Activated T-cell treated with anti-CD3 and anti-CD28 coated beads, Interleukin-2, amount 50 U/mL, for 48 hours (primary cell): ENCODE data around the gene SMAD3.

ENCODE experiments used
- DNase-seq, 2 experiments: peaks; one replicate each; pipeline ENCODE4 v3.0.0-alpha.2; 2020

The SMAD3 gene

GRCh38 chr15:67036775-67037555, 28.4 kb upstream of the SMAD3 start:
- DNase-seq: no peak

- no peak for DNase-seq
Measured at GRCh38 chr15:67037694-67038093, 27.7 kb upstream of the SMAD3 start.

GRCh38 chr15:67038736-67039135, 26.7 kb upstream of the SMAD3 start:
- DNase-seq: no peak

GRCh38 chr15:67039384-67040075, 25.9 kb upstream of the SMAD3 start:
- DNase-seq: no peak

GRCh38 chr15:67040277-67040676, 25.1 kb upstream of the SMAD3 start:
- DNase-seq: no peak

- no peak for DNase-seq
Measured at GRCh38 chr15:67042551-67043142, 22.8 kb upstream of the SMAD3 start.

- no peak for DNase-seq
Measured at GRCh38 chr15:67043939-67044771, 21.2 kb upstream of the SMAD3 start.

GRCh38 chr15:67047149-67047661, 18.2 kb upstream of the SMAD3 start:
- no peak for DNase-seq

GRCh38 chr15:67048281-67049279, 16.8 kb upstream of the SMAD3 start:
- DNase-seq: no peak

GRCh38 chr15:67049351-67050044, 15.9 kb upstream of the SMAD3 start:
- no peak for DNase-seq

GRCh38 chr15:67050062-67050461, 15.3 kb upstream of the SMAD3 start:
- no peak for DNase-seq

GRCh38 chr15:67050522-67051087, 14.8 kb upstream of the SMAD3 start:
- DNase-seq: no peak

- DNase-seq: no peak
Measured at GRCh38 chr15:67051088-67052045, 14.0 kb upstream of the SMAD3 start.

GRCh38 chr15:67054676-67055075, 10.7 kb upstream of the SMAD3 start:
- DNase-seq: no peak

GRCh38 chr15:67059127-67059553, 6.3 kb upstream of the SMAD3 start:
- no peak for DNase-seq

GRCh38 chr15:67061811-67062368, 3.5 kb upstream of the SMAD3 start:
- no peak for DNase-seq

- no peak for DNase-seq
Measured at GRCh38 chr15:67062369-67062985, 2.9 kb upstream of the SMAD3 start.
